ENCODE measurements around the gene RNF149.

The RNF149 gene

DNA sequence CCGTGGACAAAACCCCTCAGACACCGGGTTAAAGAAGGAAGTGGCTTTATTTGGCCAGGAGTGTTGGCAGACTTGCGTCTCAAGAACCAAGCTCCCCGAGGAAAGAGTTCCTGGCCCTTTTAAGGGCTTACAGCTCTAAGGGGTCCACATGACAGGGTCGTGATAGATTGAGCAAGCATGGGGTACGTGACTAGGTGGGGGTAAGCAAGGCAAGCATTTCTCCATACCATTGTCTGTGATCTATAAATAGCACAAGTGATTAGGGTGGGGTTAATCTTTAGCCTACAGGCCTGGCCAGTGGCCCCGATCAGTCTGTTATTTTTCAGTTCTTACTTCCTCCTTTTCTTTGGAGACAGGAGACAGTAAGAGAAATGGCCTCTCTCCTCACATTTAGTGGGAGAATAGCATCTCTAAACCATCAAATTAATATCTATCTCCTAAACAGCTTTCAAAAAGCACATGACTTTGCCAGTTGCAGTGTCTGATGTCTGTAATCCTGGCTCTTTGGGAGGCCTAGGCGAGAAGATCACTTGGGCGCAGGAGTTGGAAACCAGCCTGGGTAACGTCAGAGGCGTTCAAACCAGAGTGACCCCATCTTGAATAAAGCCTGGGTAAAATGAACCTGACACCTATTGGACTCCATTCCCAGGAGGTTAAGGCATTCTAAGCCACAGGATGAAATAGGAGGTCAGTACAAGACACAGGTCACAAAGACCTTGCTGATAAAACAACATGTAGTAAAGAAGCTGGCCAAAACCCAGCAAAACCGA lies 74.1 kb downstream of the RNF149 start:
- no peak for DNase-seq

DNA sequence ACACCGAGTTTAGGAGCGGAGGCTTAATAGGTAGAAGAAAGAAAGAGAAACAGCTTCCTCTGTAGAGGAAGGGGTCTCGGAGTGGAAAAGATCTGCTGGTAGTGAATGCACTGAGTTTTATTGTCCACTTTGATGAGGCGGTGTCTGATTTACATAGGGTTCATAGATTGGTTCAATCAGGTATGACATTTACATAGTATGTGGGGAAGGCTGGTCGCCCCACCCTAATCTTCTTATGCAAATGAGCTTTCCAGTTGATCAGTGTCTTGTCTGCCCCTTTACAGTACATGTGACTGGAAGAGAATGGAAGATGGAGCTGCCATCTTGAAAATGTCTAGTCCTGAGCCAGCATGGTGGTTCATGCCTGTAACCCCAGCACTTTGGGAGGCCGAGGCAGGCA lies 75.7 kb downstream of the RNF149 start:
- no peak for DNase-seq

GRCh38 chr2:101231937-101232730 lies 76.4 kb downstream of the RNF149 start:
- DNase-seq: no peak

- no peak for DNase-seq
These were observed 77.3 kb downstream of the RNF149 start for GRCh38 chr2:101231240-101231639.

DNA sequence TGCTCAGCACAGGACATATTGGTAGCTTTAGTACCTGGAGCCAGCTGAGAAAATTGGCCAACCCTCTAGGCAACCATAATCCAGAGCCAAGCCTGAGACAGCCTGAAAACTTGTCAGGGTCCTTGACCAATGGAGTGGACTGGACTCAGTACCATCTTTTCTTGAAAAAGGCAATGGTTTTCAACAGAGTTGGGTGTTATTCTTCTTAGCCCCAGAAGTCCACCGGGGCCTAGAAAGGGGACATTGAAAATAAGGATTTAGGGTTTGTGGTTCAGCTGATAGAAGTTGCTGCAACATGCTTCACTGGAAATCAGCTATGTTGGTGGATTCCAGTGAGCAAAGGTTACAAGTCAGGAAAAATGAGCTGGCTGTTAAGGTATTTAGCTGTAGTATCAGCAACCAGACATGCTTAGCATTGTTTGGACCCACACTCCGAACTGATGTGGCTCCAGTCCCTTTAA lies 77.9 kb downstream of the RNF149 start:
- DNase-seq: no peak

All from amygdala (tissue), 56 donors.